ENCODE measurements around the gene RABAC1.
A peak's percentile ranks its signal among the peaks of the same experiment; 100 is the strongest.

- no peak for TF ChIP-seq CTCF (conservative IDR thresholded peaks at IDR 0.05; ENCODE audit: low read depth in 2 of 2)
- TF ChIP-seq EZH2 (IDR thresholded peaks at IDR 0.05; ENCODE audit: low read depth, unreplicated experiment): peak; percentile 51
- no peak for TF ChIP-seq REST (IDR thresholded peaks at IDR 0.05; ENCODE audit: unreplicated experiment)
- no peak for TF ChIP-seq CREB1 (CRISPR knock-in tag; IDR thresholded peaks at IDR 0.05; ENCODE audit: low read depth)
- no peak for TF ChIP-seq POLR2AphosphoS5 (IDR thresholded peaks at IDR 0.05; ENCODE audit: low read depth)
- no peak for TF ChIP-seq JUNB (IDR thresholded peaks at IDR 0.05; ENCODE audit: unreplicated experiment)
- TF ChIP-seq ZNF331 (CRISPR knock-in tag; IDR thresholded peaks at IDR 0.05; ENCODE audit: low read depth): no peak
- TF ChIP-seq ETS1 (IDR thresholded peaks at IDR 0.05): no peak
- no peak for TF ChIP-seq NANOG (IDR thresholded peaks at IDR 0.05; ENCODE audit: borderline replicate concordance)
- TF ChIP-seq STAT1 (IDR thresholded peaks at IDR 0.05; ENCODE audit: unreplicated experiment): no peak
- no peak for TF ChIP-seq EZH2phosphoT487 (IDR thresholded peaks at IDR 0.05; ENCODE audit: unreplicated experiment)
These were observed 47.0 kb downstream of the RABAC1 start for GRCh38 chr19:41911889-41912731.
